DMS53 (cell line): ENCODE results near the gene S100A12.
"Not testable (repeated sequence)": the region's sequence is repeated elsewhere in the genome, so short reads cannot be mapped to it uniquely, and the experiment has no call there.

Experiments
- DNase-seq: peaks from one replicate; lab custom pipeline; 2025; lab: John Stamatoyannopoulos, UW

Gene S100A12

DNA sequence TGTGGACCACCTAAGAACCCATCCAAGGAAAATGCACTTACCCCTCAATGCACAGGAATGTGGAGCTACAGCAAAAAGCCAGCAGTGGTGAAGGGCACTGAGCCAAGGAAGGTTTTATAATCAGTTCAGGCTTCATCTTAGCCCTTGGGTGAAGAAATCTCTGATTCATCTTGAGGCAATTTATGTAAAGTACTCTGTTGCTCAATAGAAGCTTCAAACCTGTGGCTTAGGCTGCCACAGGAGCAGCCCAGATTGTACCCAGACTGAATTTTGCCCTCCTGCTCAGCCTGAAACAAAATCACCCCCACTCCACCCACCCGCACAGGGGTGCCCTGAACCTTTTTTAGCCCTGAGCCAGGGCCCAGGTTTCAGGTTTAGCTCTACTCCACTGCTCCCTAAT, at the start of gene S100A12:
Gene S100A12 (minus strand): TSS at position 111 of the 400 bp plus-strand sequence. CDS start 1,029 bp downstream, outside the sequence.
- DNase-seq, result no peak

DNA sequence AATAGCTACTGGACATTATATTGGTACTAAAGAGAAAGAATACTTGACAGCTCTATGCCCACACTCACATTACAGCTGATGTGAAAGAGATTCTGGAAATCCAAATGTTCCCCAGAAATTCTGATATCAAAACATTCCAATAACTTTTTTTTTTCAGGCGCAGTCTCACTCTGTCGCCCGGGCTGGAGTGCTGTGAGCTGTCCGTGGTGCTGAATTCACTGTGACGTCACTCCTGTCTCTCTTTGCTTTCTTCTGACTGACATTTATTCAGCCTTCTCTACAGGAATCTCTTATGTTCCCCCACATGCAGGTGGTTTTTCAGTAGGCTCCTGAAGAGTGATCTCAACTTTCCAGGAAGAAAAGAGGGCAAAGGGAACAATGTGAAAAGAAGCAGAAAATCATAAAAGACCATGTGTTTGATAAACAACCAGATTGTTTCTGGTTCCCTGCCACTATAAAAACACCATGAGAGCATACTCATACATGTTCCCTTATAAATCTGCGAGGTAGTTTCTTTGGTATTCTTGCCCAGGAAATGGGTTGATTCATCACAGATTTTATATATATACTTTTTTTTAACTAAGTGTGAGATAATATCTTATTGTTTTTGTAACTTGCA, 47.1 kb upstream of the S100A12 start:
- peak; percentile 44 for DNase-seq

DNA sequence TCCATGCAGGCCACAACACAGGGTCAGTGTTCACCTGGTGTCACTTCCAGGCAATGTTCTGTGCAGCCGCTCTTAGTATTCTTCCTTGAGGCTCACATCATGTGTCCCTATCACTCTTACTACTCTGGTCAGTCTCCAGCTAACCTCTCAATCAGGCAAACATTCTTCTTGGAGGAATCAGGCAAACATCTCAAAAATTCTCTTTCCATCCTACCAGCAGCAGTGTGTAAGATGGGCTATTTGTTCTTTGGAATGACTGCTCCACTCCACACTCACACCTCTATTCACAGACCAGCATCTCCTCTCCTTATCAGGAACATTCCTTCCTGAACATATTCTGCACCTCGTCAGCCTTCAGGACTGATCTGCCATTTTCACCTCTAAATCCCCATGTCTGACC, 44.9 kb upstream of the S100A12 start:
- no peak for DNase-seq

- not testable (repeated sequence) for DNase-seq
Measured at GRCh38 chr1:153419436-153419793, 44.0 kb upstream of the S100A12 start.

DNA sequence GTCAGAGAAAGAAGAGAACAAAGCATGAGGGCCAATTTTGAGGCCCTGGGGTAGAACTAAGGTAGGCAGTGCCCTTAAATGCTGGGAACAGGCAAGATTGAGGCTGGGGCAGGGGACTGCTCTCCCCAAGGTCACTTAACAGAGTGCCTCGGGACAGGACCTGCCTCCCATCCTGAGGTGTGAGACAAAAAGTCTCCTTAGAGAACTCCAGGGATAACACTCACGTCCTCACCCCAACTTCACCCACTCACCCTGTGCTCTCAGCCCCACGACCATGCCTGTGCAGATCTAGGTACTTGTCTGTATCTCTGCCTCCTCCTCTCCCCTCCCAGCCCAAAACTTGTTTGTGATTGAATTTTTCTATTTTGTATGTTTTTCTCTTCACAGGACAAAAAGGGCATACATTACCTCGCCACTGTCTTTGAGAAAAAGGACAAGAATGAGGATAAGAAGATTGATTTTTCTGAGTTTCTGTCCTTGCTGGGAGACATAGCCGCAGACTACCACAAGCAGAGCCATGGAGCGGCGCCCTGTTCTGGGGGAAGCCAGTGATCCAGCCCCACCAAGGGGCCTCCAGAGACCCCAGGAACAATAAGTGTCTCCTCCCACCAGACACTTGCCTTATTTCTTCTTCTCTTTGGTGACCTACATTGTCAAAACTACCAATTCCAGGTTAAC, 43.5 kb upstream of the S100A12 start:
- not testable (repeated sequence) for DNase-seq

DNA sequence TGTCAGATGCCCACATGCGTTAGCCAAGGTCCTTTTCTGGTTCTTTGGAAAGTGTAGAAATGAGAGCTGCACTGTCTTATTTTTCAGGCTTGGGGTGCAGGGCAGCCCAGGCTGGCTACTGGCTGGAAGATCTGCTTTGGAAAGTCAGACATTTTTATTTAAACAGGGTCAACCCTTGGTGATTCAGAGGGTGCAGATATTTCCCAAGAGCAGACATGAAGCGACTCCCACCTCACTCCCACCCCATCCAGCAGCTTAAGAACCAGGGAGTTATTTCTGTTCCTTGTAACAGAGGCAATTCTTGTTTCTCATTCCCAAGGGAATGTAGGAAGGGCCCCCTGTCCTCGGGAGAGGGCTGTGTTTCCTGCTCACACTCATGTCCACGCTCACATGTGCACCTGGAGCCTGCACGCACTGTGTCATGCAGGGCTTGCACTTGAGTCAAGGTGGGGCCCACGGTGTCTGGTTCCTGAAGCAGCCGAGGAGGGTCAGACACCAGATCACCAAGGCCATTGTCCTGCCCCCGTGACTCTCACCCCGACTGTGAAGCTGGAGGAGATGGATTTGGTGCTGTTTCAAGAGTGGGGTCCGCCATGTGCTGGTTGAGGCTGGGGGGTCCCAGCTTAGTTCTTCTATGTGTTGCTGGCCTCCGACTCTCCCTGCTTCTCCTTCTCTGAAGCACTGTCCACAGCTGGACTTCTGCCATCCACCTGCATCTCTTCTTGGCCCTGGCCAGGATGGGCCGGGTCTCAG, 41.9 kb upstream of the S100A12 start:
- DNase-seq, result no peak

DNA sequence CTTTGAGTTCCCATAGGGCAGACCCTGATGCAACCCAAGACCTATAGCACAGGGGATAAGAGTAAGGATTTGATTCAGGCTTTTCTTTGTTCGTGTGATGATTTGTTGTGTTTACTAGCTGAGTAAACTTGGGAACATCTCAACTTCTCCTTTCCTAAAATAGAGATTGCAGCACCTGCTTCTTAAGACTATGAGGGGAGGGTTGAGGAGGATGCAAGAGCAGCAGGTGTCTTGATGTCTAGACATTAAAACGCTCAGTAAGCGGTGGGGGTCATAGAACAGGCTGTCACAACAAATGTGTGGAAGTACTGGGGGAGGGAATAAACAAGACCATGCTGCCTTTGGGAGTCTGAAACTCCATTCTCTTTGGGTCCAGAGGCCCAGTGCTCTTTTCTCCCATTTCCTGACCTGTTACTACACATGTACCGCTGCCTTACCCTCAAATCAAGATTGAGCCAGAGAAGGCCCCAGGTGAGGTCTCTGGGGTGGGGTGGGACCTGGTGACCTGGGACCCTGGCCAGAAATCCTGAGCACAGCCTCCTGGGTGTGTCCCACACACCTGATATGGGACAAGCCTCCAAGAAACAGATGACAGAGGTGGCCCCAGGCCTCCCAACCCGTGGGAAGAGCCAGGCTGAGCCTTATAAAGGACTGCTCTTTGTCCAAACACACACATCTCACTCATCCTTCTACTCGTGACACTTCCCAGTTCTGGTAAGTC, 40.6 kb upstream of the S100A12 start, which contains the start of gene S100A7A:
Gene S100A7A (plus strand): TSS at position 671 of the 721 bp plus-strand sequence. CDS start 1,563 bp downstream, outside the sequence.
- DNase-seq, result no peak

GRCh38 chr1:153413961-153414360, 38.5 kb upstream of the S100A12 start:
- DNase-seq, result not testable (repeated sequence)

GRCh38 chr1:153407274-153407673, 31.9 kb upstream of the S100A12 start:
- not testable (repeated sequence) for DNase-seq

GRCh38 chr1:153405825-153406599, 30.6 kb upstream of the S100A12 start:
- not testable (repeated sequence) for DNase-seq

GRCh38 chr1:153404768-153405167, 29.3 kb upstream of the S100A12 start:
- peak; percentile 56 for DNase-seq

GRCh38 chr1:153404086-153404635, 28.7 kb upstream of the S100A12 start:
- no peak for DNase-seq

GRCh38 chr1:153403421-153404085, 28.1 kb upstream of the S100A12 start:
- DNase-seq, result no peak

DNA sequence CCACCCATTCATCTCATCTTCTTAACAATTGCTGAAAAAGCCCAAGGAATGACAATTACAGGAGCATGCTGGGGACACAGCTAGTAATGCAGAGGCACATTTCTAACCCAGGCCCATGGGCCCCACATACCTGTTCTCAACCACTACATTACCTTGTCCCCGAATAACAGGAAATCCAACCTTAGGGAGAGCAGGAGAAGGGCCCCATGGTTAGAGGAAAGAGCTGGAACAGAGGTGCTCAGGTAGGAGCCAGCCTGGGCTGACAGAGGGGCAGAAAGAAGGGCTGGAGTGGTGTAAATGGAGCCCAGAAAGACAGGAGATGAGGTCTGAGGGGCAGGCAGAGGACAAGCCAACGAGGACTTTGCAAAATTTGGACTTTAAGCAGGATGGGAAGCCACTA, 26.8 kb upstream of the S100A12 start:
- DNase-seq, result no peak

DNA sequence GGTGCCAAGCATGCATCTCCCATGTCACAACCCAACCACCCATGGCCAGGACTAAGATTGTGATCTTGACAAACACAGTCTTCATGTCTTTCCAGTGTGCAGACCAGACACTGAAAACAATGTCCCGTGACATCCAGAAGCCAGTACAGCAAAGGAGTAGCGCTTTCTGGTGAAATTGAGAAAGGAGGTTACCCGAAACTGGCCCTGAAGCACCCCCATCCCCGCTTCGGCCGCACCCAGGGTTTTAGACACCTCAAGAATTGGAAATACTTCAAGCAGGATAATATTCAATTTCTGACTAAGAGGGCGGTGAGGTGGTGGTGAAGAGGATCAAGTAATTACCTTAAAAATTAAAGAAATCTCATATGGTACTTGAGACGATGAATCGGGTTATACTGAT, 26.0 kb upstream of the S100A12 start:
- DNase-seq, result no peak

- DNase-seq, result no peak
Measured at GRCh38 chr1:153400244-153400643, 24.8 kb upstream of the S100A12 start.

- no peak for DNase-seq
Measured at GRCh38 chr1:153399401-153400055, 24.1 kb upstream of the S100A12 start.

GRCh38 chr1:153397924-153398651, 22.7 kb upstream of the S100A12 start:
- DNase-seq, result no peak
